ENCODE data around the gene AP2M1.

DNA sequence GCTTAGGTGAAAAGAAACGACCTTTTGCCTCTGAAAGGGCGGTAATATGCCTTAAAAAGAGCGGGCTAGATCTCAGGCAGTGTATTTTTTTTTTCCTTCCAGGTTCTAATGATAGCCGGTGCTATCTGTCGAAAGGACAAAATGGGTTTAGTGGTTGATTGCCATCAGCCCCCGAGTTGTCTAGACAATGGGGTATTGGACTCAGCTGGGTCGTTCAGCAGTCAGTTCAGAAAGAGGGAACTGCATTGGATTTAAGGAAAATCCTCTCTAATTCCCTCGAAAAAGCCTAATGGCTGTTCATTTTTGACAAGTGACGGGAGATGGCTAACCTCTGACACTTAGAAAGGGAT, 38.8 kb upstream of the AP2M1 start:
- no peak for TF ChIP-seq NFIC (IDR thresholded peaks at IDR 0.05; ENCODE audit: borderline replicate concordance)
- TF ChIP-seq FOXJ3 (CRISPR knock-in tag; IDR thresholded peaks at IDR 0.05) = no peak

Data from SK-N-SH (cell line).